ENCODE data around the gene NOTUM.

NOTUM gene

GRCh38 chr17:81908793-81909192 lies 52.2 kb downstream of the NOTUM start:
- DNase-seq: no peak

GRCh38 chr17:81907219-81908145 lies 53.5 kb downstream of the NOTUM start:
- DNase-seq: no peak

- no peak for DNase-seq
Measured at GRCh38 chr17:81906476-81907218, 54.3 kb downstream of the NOTUM start.

GRCh38 chr17:81905993-81906392 lies 55.0 kb downstream of the NOTUM start:
- no peak for DNase-seq

GRCh38 chr17:81905424-81905875 lies 55.5 kb downstream of the NOTUM start:
- DNase-seq: no peak

GRCh38 chr17:81904600-81905423 lies 56.2 kb downstream of the NOTUM start:
- no peak for DNase-seq

GRCh38 chr17:81903896-81904599 lies 56.9 kb downstream of the NOTUM start:
- DNase-seq: no peak

GRCh38 chr17:81903415-81903831 lies 57.6 kb downstream of the NOTUM start:
- DNase-seq: no peak

GRCh38 chr17:81902653-81903414 lies 58.2 kb downstream of the NOTUM start:
- DNase-seq: no peak
